IMR-90 (cell line): ENCODE results near the gene ZC3H4. TPM values are rescaled to one million over a fixed set of nuclear protein-coding genes. Genes with fewer than 3 reads are reported as not detected.

ENCODE experiments used
- ATAC-seq: fragments of 200-7000 bp; cut with Tn5 transposase; 2 replicates; pipeline ENCODE4 v1.9.1; 2020; ENCODE audit warnings: low read depth, mild to moderate bottlenecking, moderate library complexity
- BruUV-seq: library from RNA; stranded (reverse); fragments of 400-500 nt; replicated peaks from 2 replicates; lab custom pipeline; 2021; lab: Mats Ljungman, UMichigan
- CTCF ChIA-PET: fragments of 300-600 bp; formaldehyde crosslinking; extraction: SDS; loops from one replicate; lab custom pipeline; 2021; ENCODE audit warnings: antibody characterized with exemption; lab: Yijun Ruan, JAX
- POLR2A ChIA-PET: fragments of 300-600 bp; sonication (Branson Sonifier 250); formaldehyde crosslinking; loops from one replicate; lab custom pipeline; 2022; ENCODE audit warnings: antibody characterized with exemption; ENCODE audit not compliant: unreplicated experiment; lab: Charles Lee
- DNase-seq: peaks from one replicate; pipeline ENCODE4 v3.0.0; 2013
- H2AFZ ChIP-seq: replicated peaks from 2 replicates; pipeline ENCODE3; 2013; ENCODE audit warnings: low read length, mild to moderate bottlenecking; ENCODE audit not compliant: poor library complexity
- H2AK5ac ChIP-seq: 2 replicates; pipeline ENCODE4 v1.6.1; 2013; ENCODE audit warnings: low read depth, low read length, inconsistent platforms
- H2AK9ac ChIP-seq: replicated peaks from 2 replicates; pipeline ENCODE3; 2013; ENCODE audit warnings: mild to moderate bottlenecking, low read depth, low read length, moderate library complexity; ENCODE audit not compliant: poor library complexity
- H2BK120ac ChIP-seq: 2 replicates; pipeline ENCODE4 v1.6.1; 2013; ENCODE audit warnings: low read depth, low read length, inconsistent platforms
- H2BK15ac ChIP-seq: 3 replicates; pipeline ENCODE4 v1.6.1; 2013; ENCODE audit warnings: low read depth, low read length, inconsistent platforms
- H2BK20ac ChIP-seq: 2 replicates; pipeline ENCODE4 v1.6.1; 2013; ENCODE audit warnings: low read depth, mild to moderate bottlenecking, inconsistent platforms, low read length, moderate library complexity
- H2BK5ac ChIP-seq: 2 replicates; pipeline ENCODE4 v1.6.1; 2013; ENCODE audit warnings: mild to moderate bottlenecking, low read depth, low read length, inconsistent platforms; ENCODE audit not compliant: poor library complexity, severe bottlenecking
- H3K14ac ChIP-seq: replicated peaks from 2 replicates; pipeline ENCODE4 v1.6.1; 2013; ENCODE audit warnings: low read depth, low read length, inconsistent platforms
- H3K18ac ChIP-seq: 2 replicates; pipeline ENCODE4 v1.6.1; 2013; ENCODE audit warnings: low read depth, low read length, control low read depth
- H3K23ac ChIP-seq: 2 replicates; pipeline ENCODE4 v1.6.1; 2013; ENCODE audit warnings: low read depth, low read length, inconsistent platforms
- H3K27ac ChIP-seq: 2 replicates; pipeline ENCODE4 v1.5.1; 2013; ENCODE audit warnings: mild to moderate bottlenecking, control low read depth, low read length; ENCODE audit not compliant: insufficient read depth
- H3K27me3 ChIP-seq: 2 replicates; pipeline ENCODE4 v1.6.1; 2013; ENCODE audit warnings: low read length; ENCODE audit not compliant: control insufficient read depth, insufficient read depth
- H3K36me3 ChIP-seq: 2 replicates; pipeline ENCODE4 v1.6.1; 2013; ENCODE audit warnings: low read length, mixed read lengths; ENCODE audit not compliant: control insufficient read depth, insufficient read depth
- H3K4ac ChIP-seq: 2 replicates; pipeline ENCODE4 v1.6.1; 2013; ENCODE audit warnings: low read depth, low read length, inconsistent platforms
- H3K4me1 ChIP-seq: 2 replicates; pipeline ENCODE4 v1.6.1; 2013; ENCODE audit warnings: low read length, mixed read lengths; ENCODE audit not compliant: control insufficient read depth, insufficient read depth
- H3K4me2 ChIP-seq: 2 replicates; pipeline ENCODE4 v1.6.1; 2013; ENCODE audit warnings: low read depth, mild to moderate bottlenecking, control low read depth, low read length, moderate library complexity
- H3K4me3 ChIP-seq: 2 replicates; pipeline ENCODE4 v1.5.1; 2013; ENCODE audit warnings: low read depth, mild to moderate bottlenecking, control low read depth, low read length, moderate library complexity; ENCODE audit not compliant: insufficient read depth
- H3K56ac ChIP-seq: 2 replicates; pipeline ENCODE4 v1.6.1; 2013; ENCODE audit warnings: low read length, inconsistent platforms; ENCODE audit not compliant: insufficient read depth; ENCODE audit errors: extremely low read depth
- H3K79me1 ChIP-seq, 2 experiments: 2 replicates each; pipeline ENCODE4 v1.6.1; 2013; ENCODE audit warnings: low read length in 2 of 2, inconsistent platforms in 1 of 2, low read depth in 1 of 2
- H3K9ac ChIP-seq: 2 replicates; pipeline ENCODE4 v1.6.1; 2013; ENCODE audit warnings: low read depth, low read length, control low read depth
- H3K9me1 ChIP-seq: 2 replicates; pipeline ENCODE4 v1.6.1; 2013; ENCODE audit warnings: low read length, inconsistent platforms; ENCODE audit not compliant: insufficient read depth
- H3K9me3 ChIP-seq: 2 replicates; pipeline ENCODE4 v1.6.1; 2013; ENCODE audit warnings: low read length; ENCODE audit not compliant: control insufficient read depth, insufficient read depth
- H4K20me1 ChIP-seq: 2 replicates; pipeline ENCODE4 v1.6.1; 2013; ENCODE audit warnings: low read length, inconsistent platforms; ENCODE audit not compliant: insufficient read depth
- H4K5ac ChIP-seq: 2 replicates; pipeline ENCODE4 v1.6.1; 2013; ENCODE audit warnings: mild to moderate bottlenecking, low read depth, low read length, control low read depth
- H4K8ac ChIP-seq, 2 experiments: 2 replicates each; pipeline ENCODE4 v1.6.1; 2013; ENCODE audit warnings: low read depth in 2 of 2, low read length in 2 of 2, control low read depth in 1 of 2, inconsistent platforms in 1 of 2
- H4K91ac ChIP-seq: 2 replicates; pipeline ENCODE4 v1.6.1; 2013; ENCODE audit warnings: low read depth, low read length, inconsistent platforms; ENCODE audit not compliant: insufficient read depth
- BHLHE40 ChIP-seq: fragments of 150-350 bp; IDR thresholded peaks from 2 replicates; pipeline ENCODE4 v1.6.1; 2016; ENCODE audit warnings: mild to moderate bottlenecking, low read depth, low read length
- MAZ ChIP-seq: IDR thresholded peaks from 2 replicates; pipeline ENCODE4 v1.6.1; 2012; ENCODE audit warnings: low read depth, mild to moderate bottlenecking, low read length, improper control_type of control experiment, moderate library complexity, borderline replicate concordance
- RFX5 ChIP-seq: IDR thresholded peaks from 2 replicates; pipeline ENCODE4 v1.8.0; 2012; ENCODE audit warnings: low read depth, mild to moderate bottlenecking, low read length, moderate library complexity
- WGBS, 2 experiments: methylation state at CpG; one replicate each; pipeline versions ENCODE4 v1.1.5 to v1.1.7; 2013; ENCODE audit warnings: missing lambda C conversion rate in 2 of 2; ENCODE audit not compliant: insufficient read length in 1 of 2; ENCODE audit errors: extremely low coverage in 2 of 2; 5-methylcytosine and 5-hydroxymethylcytosine counted together
- dilution Hi-C: fragments of 300-500 bp; cut with HindIII; formaldehyde crosslinking; loops from one replicate; pipeline ENCODE4 v1.14.3; 2018; ENCODE audit warnings: low sequenced_read_pairs; ENCODE audit not compliant: unreplicated experiment
- in situ Hi-C: fragments of 300-500 bp; cut with MboI; formaldehyde crosslinking; loops from 3 replicates; pipeline ENCODE4 v1.14.3; 2019; ENCODE audit warnings: low sequenced_read_pairs, inconsistent platforms, mixed read lengths
- intact Hi-C: fragments of 100-400 bp; cut with micrococcal nuclease; formaldehyde crosslinking; loops from 2 replicates; pipeline ENCODE4 v1.10.0; 2022
- polyA plus RNA-seq, 3 experiments: library from polyadenylated mRNA; depleted of rRNA; stranded (reverse); fragments of >200 nt; gene quantifications; 2 replicates each; pipeline ENCODE4 v1.2.3, GENCODE V29; 2012; ENCODE audit warnings: low replicate concordance in 1 of 3
- total RNA-seq: library from RNA; depleted of rRNA; stranded (reverse); fragments of >200 nt; gene quantifications from 2 replicates; pipeline ENCODE4 v1.2.3, GENCODE V29; 2012

The ZC3H4 gene
- total and polyA plus RNA-seq, 2 of the 4 experiments (the other 2 are of a cell fraction): 3.9 to 8.9 TPM

DNA sequence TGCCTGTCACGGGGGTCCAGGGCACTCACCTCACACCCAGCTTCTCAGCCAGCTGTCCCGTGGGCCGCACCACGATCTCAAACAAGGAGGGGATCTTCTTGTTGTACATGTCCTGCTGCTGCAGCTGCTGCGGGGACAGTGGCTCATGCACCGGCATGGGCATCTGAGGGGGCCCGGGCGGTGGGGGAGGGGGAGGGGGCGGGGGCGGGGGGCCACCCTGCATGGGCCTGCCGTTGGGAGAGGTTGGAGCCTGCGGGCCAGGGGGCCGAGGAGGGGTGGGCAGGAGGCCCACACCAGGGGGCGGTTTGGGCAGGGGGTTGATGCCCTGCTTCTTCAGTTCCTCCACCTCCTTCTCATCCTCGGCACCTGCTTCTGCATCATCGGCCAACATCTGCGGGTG is 41.3 kb downstream of the ZC3H4 start:
- CTCF ChIA-PET: no interaction called here
- dilution Hi-C loops: no loop called here
- BruUV-seq: no TSS peak
- Histone ChIP-seq H2BK15ac (no peak overlapping the region), H3K79me1 (peaks cover 14 to 69% of the 10 kb centered on the region in 2 experiments; a peak in 3 of 4 replicates), H4K91ac (no peak overlapping the region), H3K4me3 (no peak overlapping the region), H3K18ac (no peak overlapping the region), H3K27me3 (no peaks in the 10 kb centered on the region), H3K9ac (no peak overlapping the region), H2AK9ac (no peak overlapping the region), H4K5ac (no peak overlapping the region), H3K9me1 (peaks cover 8% of the 10 kb centered on the region; the same call in 1 of the 2 replicates), H2BK5ac (no peak overlapping the region), H3K4me2 (no peak overlapping the region), H2AFZ (no peak overlapping the region), H3K56ac (no peak overlapping the region), H3K4ac (no peak overlapping the region), H3K27ac (no peak overlapping the region), H3K9me3 (no peaks in the 10 kb centered on the region), H3K4me1 (0 out of 2 replicates have a peak, but pooled peaks cover 3% of the 10 kb centered on the region), H4K20me1 (peaks cover 29% of the 10 kb centered on the region), H3K14ac (no peak overlapping the region), H3K23ac (no peak overlapping the region), H2BK20ac (no peak overlapping the region), H3K36me3 (peaks cover 71% of the 10 kb centered on the region), H4K8ac (no peak overlapping the region), H2AK5ac (no peak overlapping the region), H2BK120ac (no peak overlapping the region)
- no peak for ATAC-seq
- intact Hi-C loops: no loop called here
- in situ Hi-C loops: no loop called here
- no peak for TF ChIP-seq RFX5
- no peak for TF ChIP-seq BHLHE40
- TF ChIP-seq MAZ: no peak
- POLR2A ChIA-PET: no interaction called here
- DNase-seq: no peak
- WGBS, 2 experiments: 80% methylated on average over 2 of the region's 17 CpGs; no CpG with 5 or more reads in 1 of the 2 experiments
